ENCODE data around the gene GLP1R. TPM values are rescaled to one million over a fixed set of nuclear protein-coding genes. Genes with fewer than 3 reads are reported as not detected.

GLP1R gene
- total RNA-seq, 1 experiment from 2014 or later: 10.2 TPM

DNA sequence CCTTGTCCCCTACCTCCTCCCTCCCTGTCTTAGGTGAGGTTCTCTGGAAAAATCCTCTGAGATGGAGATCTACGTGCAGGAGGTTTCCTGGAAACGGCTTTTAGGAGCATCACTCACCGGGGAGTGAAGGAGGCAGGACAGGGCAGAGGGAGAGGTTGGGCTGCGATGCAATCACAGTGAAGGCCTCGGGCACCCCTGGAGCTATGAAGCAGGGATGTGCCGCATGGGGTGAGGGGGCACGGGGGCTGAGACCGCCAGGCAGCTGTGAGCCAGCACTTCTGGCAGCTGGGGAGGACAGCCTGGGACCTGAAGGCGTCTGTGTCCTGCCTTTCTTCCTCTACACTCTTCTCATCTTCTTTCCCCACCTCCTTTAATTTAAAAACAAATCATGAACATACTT lies 12.9 kb upstream of the GLP1R start:
- intact Hi-C loops (cut with micrococcal nuclease; ENCODE audit: unreplicated experiment): loop anchor here (5.0 kb wide), 1 partner anchor 62 kb away; no protein-coding TSS in a partner anchor
- no peaks in the 10 kb centered on the region for H3K36me3 Mint-ChIP-seq (ENCODE audit: insufficient read depth, unreplicated experiment)
- TF ChIP-seq, protein P1, sequence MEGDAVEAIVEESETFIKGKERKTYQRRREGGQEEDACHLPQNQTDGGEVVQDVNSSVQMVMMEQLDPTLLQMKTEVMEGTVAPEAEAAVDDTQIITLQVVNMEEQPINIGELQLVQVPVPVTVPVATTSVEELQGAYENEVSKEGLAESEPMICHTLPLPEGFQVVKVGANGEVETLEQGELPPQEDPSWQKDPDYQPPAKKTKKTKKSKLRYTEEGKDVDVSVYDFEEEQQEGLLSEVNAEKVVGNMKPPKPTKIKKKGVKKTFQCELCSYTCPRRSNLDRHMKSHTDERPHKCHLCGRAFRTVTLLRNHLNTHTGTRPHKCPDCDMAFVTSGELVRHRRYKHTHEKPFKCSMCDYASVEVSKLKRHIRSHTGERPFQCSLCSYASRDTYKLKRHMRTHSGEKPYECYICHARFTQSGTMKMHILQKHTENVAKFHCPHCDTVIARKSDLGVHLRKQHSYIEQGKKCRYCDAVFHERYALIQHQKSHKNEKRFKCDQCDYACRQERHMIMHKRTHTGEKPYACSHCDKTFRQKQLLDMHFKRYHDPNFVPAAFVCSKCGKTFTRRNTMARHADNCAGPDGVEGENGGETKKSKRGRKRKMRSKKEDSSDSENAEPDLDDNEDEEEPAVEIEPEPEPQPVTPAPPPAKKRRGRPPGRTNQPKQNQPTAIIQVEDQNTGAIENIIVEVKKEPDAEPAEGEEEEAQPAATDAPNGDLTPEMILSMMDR (IDR thresholded peaks at IDR 0.05; ENCODE audit: unreplicated experiment): no peak
- H3K4me3 Mint-ChIP-seq (ENCODE audit: low read depth, unreplicated experiment): no peak overlapping the region
- peaks cover 92% of the 10 kb centered on the region for H3K27me3 Mint-ChIP-seq (ENCODE audit: unreplicated experiment)
- BruUV-seq (replicated peaks): no TSS peak
- no peak for DNase-seq
- no peak overlapping the region for H3K27ac Mint-ChIP-seq (ENCODE audit: unreplicated experiment)
- CTCF ChIA-PET: interaction anchor here (0.6 kb wide), 1 partner anchor 13 kb away, joined by 3 read pairs; no protein-coding TSS in a partner anchor
- no peaks in the 10 kb centered on the region for H3K9me3 Mint-ChIP-seq (ENCODE audit: low read depth, unreplicated experiment)
- H3K4me1 Mint-ChIP-seq (ENCODE audit: low read depth, unreplicated experiment): peaks cover 7% of the 10 kb centered on the region

DNA sequence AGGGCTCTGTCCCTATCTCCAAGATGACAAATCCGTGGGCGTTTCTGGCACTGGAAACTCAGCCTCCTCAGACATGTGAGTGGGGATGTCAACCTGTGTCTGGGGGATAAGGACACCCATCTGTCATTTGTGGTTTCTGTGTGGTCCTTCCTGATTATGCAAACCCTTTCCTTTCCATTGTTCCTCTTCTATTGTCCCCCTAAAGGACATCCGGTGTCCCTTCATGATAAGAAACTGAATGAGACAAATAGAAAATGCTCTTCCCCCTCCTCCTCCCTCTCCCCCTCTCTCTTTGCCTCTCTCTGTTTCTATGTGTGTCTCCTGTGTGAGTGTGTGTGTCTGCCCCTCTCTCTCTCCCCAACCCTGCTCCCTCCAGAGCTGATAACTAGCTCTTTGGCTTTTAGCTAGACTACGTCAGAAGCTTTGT lies 11.5 kb upstream of the GLP1R start:
- Mint-ChIP-seq H3K4me3 (ENCODE audit: low read depth, unreplicated experiment) (no peak overlapping the region), H3K4me1 (ENCODE audit: low read depth, unreplicated experiment) (peaks cover 7% of the 10 kb centered on the region), H3K36me3 (ENCODE audit: insufficient read depth, unreplicated experiment) (no peaks in the 10 kb centered on the region), H3K27me3 (ENCODE audit: unreplicated experiment) (peaks cover 100% of the 10 kb centered on the region), H3K9me3 (ENCODE audit: low read depth, unreplicated experiment) (no peaks in the 10 kb centered on the region), H3K27ac (ENCODE audit: unreplicated experiment) (no peak overlapping the region)
- no peak for DNase-seq
- TF ChIP-seq, protein P1 (IDR thresholded peaks at IDR 0.05; ENCODE audit: unreplicated experiment): no peak
- CTCF ChIA-PET: interaction anchor here (0.7 kb wide), 1 partner anchor 39 kb away, joined by 4 read pairs; no protein-coding TSS in a partner anchor
- intact Hi-C loops (cut with micrococcal nuclease; ENCODE audit: unreplicated experiment): loop anchor here (5.0 kb wide), 1 partner anchor 60 kb away; no protein-coding TSS in a partner anchor
- BruUV-seq (replicated peaks): no TSS peak

DNA sequence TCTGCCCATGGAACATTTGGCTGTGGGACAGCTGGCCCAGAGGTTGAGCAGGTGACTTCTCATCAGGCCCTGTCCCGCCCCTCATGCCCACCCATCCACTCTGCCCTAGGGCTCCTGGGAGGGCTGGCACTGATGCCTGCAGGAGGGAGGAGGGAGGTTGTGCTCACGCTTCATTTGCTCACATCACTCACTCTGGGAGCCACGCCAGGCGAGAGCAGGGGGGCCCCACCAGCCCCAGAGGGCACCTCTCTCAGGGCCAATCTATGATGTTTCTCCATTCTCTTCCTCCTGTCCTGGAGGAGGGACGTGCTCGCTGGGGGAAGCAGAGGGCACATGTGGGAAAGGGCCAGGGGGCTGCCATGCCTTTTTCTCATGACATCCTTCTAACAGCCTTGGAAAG lies 10.9 kb upstream of the GLP1R start:
- no peak for DNase-seq
- intact Hi-C loops (cut with micrococcal nuclease; ENCODE audit: unreplicated experiment): loop anchor here (5.0 kb wide), 1 partner anchor 60 kb away; no protein-coding TSS in a partner anchor
- H3K4me3 Mint-ChIP-seq (ENCODE audit: low read depth, unreplicated experiment): no peak overlapping the region
- H3K36me3 Mint-ChIP-seq (ENCODE audit: insufficient read depth, unreplicated experiment): no peaks in the 10 kb centered on the region
- no peaks in the 10 kb centered on the region for H3K9me3 Mint-ChIP-seq (ENCODE audit: low read depth, unreplicated experiment)
- no peak overlapping the region for H3K27ac Mint-ChIP-seq (ENCODE audit: unreplicated experiment)
- CTCF ChIA-PET: interaction anchor here (0.7 kb wide), 1 partner anchor 39 kb away, joined by 4 read pairs; no protein-coding TSS in a partner anchor
- H3K27me3 Mint-ChIP-seq (ENCODE audit: unreplicated experiment): peaks cover 100% of the 10 kb centered on the region
- TF ChIP-seq, protein P1 (IDR thresholded peaks at IDR 0.05; ENCODE audit: unreplicated experiment): no peak
- BruUV-seq (replicated peaks): no TSS peak
- H3K4me1 Mint-ChIP-seq (ENCODE audit: low read depth, unreplicated experiment): peaks cover 7% of the 10 kb centered on the region

DNA sequence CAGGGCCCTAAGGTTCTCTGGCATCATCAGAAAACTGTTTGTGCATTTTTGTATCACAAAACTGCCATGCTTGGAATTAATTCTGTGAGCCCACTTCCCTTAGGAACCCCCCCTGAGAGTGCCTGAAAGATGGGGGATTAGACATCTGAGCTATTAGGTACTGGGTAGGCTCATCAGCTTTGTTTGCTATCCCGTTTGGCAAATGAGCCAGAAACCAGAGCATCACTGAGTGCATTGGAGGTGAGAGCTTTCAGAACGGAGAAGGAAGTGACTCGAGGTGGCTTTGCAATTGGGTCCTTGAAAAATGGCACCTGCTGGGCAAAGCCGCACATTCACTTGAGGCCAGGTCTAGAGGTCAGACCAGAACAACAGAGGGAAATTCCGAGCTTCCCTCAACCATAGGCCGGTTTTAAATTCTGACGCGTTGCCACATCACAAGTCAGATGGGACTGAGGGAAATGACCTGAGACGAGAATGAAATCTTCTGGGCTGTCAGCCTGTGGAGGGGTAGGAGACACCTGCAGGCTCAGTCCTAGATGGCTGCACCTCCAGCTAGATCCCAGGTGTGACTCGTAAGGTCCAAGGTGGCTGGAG lies 8.4 kb upstream of the GLP1R start:
- intact Hi-C loops (cut with micrococcal nuclease; ENCODE audit: unreplicated experiment): no loop called here
- H3K9me3 Mint-ChIP-seq (ENCODE audit: low read depth, unreplicated experiment): no peaks in the 10 kb centered on the region
- DNase-seq: no peak
- TF ChIP-seq, protein P1 (IDR thresholded peaks at IDR 0.05; ENCODE audit: unreplicated experiment): no peak
- H3K4me3 Mint-ChIP-seq (ENCODE audit: low read depth, unreplicated experiment): no peak overlapping the region
- H3K27ac Mint-ChIP-seq (ENCODE audit: unreplicated experiment): no peak overlapping the region
- CTCF ChIA-PET: interaction anchor here (0.7 kb wide), 1 partner anchor 15 kb away, joined by 4 read pairs; no protein-coding TSS in a partner anchor
- peaks cover 7% of the 10 kb centered on the region for H3K4me1 Mint-ChIP-seq (ENCODE audit: low read depth, unreplicated experiment)
- H3K36me3 Mint-ChIP-seq (ENCODE audit: insufficient read depth, unreplicated experiment): no peaks in the 10 kb centered on the region
- BruUV-seq (replicated peaks): no TSS peak
- peaks cover 85% of the 10 kb centered on the region for H3K27me3 Mint-ChIP-seq (ENCODE audit: unreplicated experiment)
